Choroid plexus epithelial cell (primary cell): ENCODE results near the gene FASTKD2.
A peak's percentile ranks its signal among the peaks of the same experiment; 100 is the strongest.

Experiments used
- DNase-seq: peaks from one replicate; pipeline ENCODE4 v3.0.0-alpha.2; 2010; ENCODE audit warnings: low read depth
- H3K4me3 ChIP-seq: 2 replicates; pipeline ENCODE4 v1.5.1; 2011; ENCODE audit warnings: low read depth, mild to moderate bottlenecking, control low read depth, low read length, moderate library complexity
- TF ChIP-seq, protein P1 (sequence below): conservative IDR thresholded peaks from 2 replicates; pipeline ENCODE4 v1.5.1; 2011; ENCODE audit warnings: low read depth, mild to moderate bottlenecking, control low read depth, inconsistent platforms, low read length, moderate library complexity

The FASTKD2 gene

DNA sequence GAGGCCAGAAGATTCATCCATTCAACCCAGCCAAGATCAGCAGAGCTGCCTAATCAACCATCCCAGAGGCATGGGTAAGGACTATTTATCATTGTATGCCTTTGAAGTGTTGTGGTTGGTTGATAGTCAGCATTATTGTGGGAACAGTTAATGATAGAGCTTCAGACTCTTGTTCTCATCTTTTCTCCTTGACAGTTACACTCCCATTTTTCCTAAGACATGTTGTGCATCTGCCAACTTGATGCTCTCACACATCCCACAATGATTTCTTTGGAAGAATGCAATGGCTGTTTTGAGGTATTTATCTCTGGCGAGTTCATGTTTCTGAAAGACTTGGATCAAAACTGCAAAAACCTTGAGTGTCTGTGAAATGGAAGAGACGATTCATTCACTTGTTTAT is 55.4 kb downstream of the FASTKD2 start:
- DNase-seq = no peak
- TF ChIP-seq, protein P1, sequence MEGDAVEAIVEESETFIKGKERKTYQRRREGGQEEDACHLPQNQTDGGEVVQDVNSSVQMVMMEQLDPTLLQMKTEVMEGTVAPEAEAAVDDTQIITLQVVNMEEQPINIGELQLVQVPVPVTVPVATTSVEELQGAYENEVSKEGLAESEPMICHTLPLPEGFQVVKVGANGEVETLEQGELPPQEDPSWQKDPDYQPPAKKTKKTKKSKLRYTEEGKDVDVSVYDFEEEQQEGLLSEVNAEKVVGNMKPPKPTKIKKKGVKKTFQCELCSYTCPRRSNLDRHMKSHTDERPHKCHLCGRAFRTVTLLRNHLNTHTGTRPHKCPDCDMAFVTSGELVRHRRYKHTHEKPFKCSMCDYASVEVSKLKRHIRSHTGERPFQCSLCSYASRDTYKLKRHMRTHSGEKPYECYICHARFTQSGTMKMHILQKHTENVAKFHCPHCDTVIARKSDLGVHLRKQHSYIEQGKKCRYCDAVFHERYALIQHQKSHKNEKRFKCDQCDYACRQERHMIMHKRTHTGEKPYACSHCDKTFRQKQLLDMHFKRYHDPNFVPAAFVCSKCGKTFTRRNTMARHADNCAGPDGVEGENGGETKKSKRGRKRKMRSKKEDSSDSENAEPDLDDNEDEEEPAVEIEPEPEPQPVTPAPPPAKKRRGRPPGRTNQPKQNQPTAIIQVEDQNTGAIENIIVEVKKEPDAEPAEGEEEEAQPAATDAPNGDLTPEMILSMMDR = no peak
- H3K4me3 ChIP-seq = no peak overlapping the region

DNA sequence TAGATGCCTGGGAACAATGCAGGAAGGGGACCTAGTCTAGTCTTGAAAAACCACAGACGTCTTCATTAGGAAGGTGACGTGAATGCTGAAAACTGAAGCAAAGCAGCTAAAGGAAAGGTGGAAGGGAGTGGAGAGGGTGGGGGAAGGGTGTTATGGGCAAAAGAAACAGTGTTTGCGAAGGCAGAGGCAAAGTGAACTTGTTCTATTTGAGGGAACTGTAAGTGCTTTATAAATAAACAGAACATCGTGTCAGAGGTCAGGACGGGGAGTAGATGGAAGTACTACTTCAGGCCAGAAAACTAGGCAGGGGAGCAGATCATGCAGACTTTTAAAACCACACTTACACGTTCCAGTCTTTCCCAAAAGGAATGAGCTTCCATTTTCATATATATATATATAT is 57.8 kb downstream of the FASTKD2 start:
- H3K4me3 ChIP-seq = no peak overlapping the region
- TF ChIP-seq, protein P1 = no peak
- peak; percentile 65 for DNase-seq

DNA sequence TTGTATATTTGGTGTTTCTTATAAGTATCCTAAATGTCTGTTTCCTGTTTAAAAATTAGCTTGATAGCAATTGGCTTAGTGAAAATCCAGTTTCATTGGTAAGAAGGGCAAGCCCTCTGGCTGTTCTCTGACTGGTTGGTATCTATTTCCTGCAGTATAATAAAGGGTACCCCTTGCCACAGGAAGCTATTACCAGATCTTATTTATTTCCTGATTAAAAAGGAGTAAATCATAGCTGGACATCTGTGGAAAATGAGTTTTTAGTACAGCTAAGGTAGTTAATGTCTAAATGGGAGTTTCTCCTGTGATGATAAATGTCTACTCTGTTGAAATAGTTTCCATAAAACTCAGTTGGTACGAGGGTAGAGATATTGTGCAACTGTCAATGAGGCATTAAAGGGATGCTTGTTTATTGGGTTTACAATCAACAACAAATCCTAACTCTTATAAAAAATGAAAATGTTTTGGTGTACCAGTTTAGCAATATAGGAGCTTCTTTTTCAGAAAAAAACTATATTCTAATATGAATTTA is 58.7 kb downstream of the FASTKD2 start:
- no peak overlapping the region for H3K4me3 ChIP-seq
- no peak for DNase-seq
- TF ChIP-seq, protein P1 = no peak

DNA sequence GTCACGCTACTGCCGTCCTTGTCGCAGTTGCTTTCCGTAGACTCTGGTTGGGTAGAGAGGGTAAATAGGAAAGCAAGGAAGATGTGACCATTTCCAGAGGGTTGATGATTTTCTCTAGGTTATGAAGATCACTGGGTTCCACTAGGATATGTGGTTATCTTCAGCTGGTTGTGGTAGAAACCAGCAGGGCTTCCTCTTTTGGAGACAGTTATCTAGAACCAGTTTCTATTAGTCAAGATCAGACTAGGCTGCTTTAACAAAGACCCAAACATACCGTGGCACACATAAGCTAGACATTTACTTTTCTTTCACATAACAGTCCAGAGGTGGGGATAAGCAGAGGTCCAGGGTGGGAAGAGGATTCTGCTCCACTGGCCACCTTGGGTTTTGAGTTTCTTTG is 59.6 kb downstream of the FASTKD2 start:
- DNase-seq = no peak
- TF ChIP-seq, protein P1 = no peak
- no peak overlapping the region for H3K4me3 ChIP-seq

DNA sequence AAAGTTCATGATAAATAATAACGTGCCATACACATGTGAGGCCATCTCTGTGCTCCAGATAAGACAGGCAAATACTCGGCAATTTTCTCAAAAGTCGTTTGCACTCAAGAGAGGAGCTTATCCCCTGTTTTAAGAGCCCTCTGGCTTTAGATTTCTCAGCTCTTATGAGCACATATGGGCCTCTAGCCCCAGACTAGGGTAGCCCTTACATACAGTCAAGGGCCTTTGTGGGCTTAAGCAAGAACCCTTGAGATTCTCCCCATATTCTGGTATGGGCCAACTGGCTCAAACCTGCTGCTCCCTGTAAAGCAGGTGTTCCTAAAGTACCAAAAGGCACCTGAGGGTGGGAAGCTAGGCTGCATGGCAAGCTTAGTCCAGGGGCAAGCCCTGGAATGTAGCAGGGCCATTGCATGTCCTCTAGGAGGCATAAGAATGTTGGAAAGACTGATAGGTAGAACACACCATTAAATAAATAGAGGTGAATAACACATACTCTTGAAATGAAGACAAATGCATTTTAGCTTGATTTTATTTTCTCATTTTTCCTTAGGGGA is 66.1 kb downstream of the FASTKD2 start:
- DNase-seq = no peak
- H3K4me3 ChIP-seq = no peak overlapping the region
- TF ChIP-seq, protein P1 = no peak

DNA sequence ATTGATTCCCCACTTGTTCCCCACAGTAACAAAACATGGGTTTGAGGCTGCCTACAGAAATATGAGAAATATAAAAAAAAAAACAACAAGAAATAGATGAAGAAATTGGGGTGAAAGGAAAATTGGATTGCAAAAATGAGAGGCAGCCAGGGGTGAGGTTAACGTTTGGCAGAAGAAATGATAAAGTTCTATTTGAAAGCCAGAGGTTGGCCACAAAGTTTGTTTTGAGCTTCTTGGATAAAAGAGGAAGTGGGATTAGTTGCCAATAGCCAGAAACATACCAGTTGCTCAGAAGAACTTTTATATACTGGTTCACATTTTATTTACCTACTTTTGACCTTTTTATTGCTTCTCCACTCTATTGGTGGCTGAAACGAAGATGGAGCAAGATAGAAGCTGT is 67.5 kb downstream of the FASTKD2 start:
- TF ChIP-seq, protein P1 = no peak
- H3K4me3 ChIP-seq = no peak overlapping the region
- no peak for DNase-seq

DNA sequence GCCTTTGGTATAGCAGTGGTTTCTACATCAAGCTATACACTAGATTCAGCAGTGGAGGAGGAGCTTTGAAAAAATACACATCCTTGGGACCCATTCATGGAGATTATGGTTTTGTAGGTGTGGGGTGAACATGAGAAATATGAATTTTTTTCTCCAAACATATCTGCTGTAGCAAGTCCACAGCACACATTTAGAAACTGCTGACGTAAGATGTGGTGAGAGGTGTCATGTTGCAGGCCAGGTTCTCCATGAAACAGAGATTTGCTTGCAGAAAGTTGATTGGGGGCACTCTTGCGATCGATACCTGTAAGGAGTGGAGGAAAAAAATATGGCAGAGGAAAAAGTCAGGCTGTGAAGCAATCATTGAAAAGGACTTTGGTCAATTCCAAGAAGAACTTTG is 67.9 kb downstream of the FASTKD2 start:
- DNase-seq = no peak
- H3K4me3 ChIP-seq = no peak overlapping the region
- TF ChIP-seq, protein P1 = no peak
